GM12892 (cell line): ENCODE measurements around the gene HPN.
"Not testable (repeated sequence)": the region's sequence is repeated elsewhere in the genome, so short reads cannot be mapped to it uniquely, and the experiment has no call there.

Experiments
- DNase-seq: peaks from one replicate; pipeline ENCODE4 v3.0.0; 2011; ENCODE audit not compliant: insufficient read length
- FAIRE-seq: peaks from 2 replicates; lab custom pipeline; 2011; peaks lifted over from hg19 to GRCh38; lab: Jason Lieb, UNC
- POLR2A ChIP-seq: IDR thresholded peaks from 2 replicates; pipeline ENCODE4 v1.6.1; 2011; ENCODE audit warnings: low read depth, low read length, control low read depth
- POLR2AphosphoS5 ChIP-seq: IDR thresholded peaks from 2 replicates; pipeline ENCODE4 v1.6.1; 2011; ENCODE audit warnings: low read depth, low read length, control low read depth
- TAF1 ChIP-seq: IDR thresholded peaks from 2 replicates; pipeline ENCODE4 v1.6.1; 2011; ENCODE audit warnings: low read depth, mild to moderate bottlenecking, control low read depth, low read length, borderline replicate concordance

Gene HPN

GRCh38 chr19:35002037-35002535, 39.4 kb upstream of the HPN start:
- DNase-seq (no peak), FAIRE-seq (no peak)
- TF ChIP-seq POLR2A, result no peak
- no peak for TF ChIP-seq POLR2AphosphoS5
- TF ChIP-seq TAF1, result no peak

GRCh38 chr19:35004517-35005255, 36.8 kb upstream of the HPN start:
- no peak for FAIRE-seq
- TF ChIP-seq TAF1, result no peak
- no peak for TF ChIP-seq POLR2AphosphoS5
- TF ChIP-seq POLR2A, result no peak
- DNase-seq, result no peak

GRCh38 chr19:35005256-35005977, 36.1 kb upstream of the HPN start:
- TF ChIP-seq POLR2AphosphoS5 (no peak), POLR2A (no peak), TAF1 (no peak)
- DNase-seq (no peak), FAIRE-seq (no peak)

GRCh38 chr19:35006007-35006341, 35.5 kb upstream of the HPN start:
- DNase-seq, FAIRE-seq: not testable (repeated sequence)

GRCh38 chr19:35006342-35006998, 35.1 kb upstream of the HPN start:
- FAIRE-seq, result no peak
- DNase-seq, result no peak
- TF ChIP-seq TAF1, result no peak

- no peak for TF ChIP-seq POLR2AphosphoS5
- TF ChIP-seq TAF1, result no peak
- no peak for TF ChIP-seq POLR2A
- FAIRE-seq (no peak), DNase-seq (no peak)
These were observed 34.5 kb upstream of the HPN start for GRCh38 chr19:35006999-35007365.

GRCh38 chr19:35007427-35007826, 34.1 kb upstream of the HPN start:
- not testable (repeated sequence) for FAIRE-seq, DNase-seq

- DNase-seq (no peak), FAIRE-seq (no peak)
- TF ChIP-seq TAF1 (no peak), POLR2AphosphoS5 (no peak), POLR2A (no peak)
These were observed 32.6 kb upstream of the HPN start for GRCh38 chr19:35008891-35009341.

GRCh38 chr19:35009424-35010415, 31.8 kb upstream of the HPN start:
- TF ChIP-seq POLR2A, result no peak
- TF ChIP-seq POLR2AphosphoS5, result no peak
- TF ChIP-seq TAF1, result no peak
- DNase-seq (no peak), FAIRE-seq (no peak)

GRCh38 chr19:35011091-35011689, 30.3 kb upstream of the HPN start:
- DNase-seq (no peak), FAIRE-seq (no peak)
- TF ChIP-seq POLR2AphosphoS5 (no peak), TAF1 (no peak), POLR2A (no peak)
